A673 (cell line): ENCODE data around the gene TMEM258. TPM values are rescaled to one million over a fixed set of nuclear protein-coding genes. Genes with fewer than 3 reads are reported as not detected.

Source experiments
- BruUV-seq: library from RNA; stranded (reverse); fragments of 400-500 nt; replicated peaks from 2 replicates; lab custom pipeline; 2021; lab: Mats Ljungman, UMichigan
- CTCF ChIA-PET: fragments of 300-600 bp; sonication (Branson Sonifier 250); formaldehyde crosslinking; loops from one replicate; lab custom pipeline; 2022; ENCODE audit warnings: antibody characterized with exemption; lab: Charles Lee
- POLR2A ChIA-PET: fragments of 300-600 bp; sonication (Branson Sonifier 250); formaldehyde crosslinking; loops from one replicate; lab custom pipeline; 2022; ENCODE audit warnings: antibody characterized with exemption; ENCODE audit not compliant: low non-redundant PET; lab: Charles Lee
- DNase-seq: peaks from one replicate; pipeline ENCODE4 v3.0.0-alpha.2; 2015; ENCODE audit warnings: low spot score
- H3K27ac ChIP-seq: fragments of 200-600 bp; sonication (generic); 2 replicates; pipeline ENCODE4 v1.5.1; 2016; ENCODE audit warnings: mixed run types, low read depth, mild to moderate bottlenecking, mixed read lengths, antibody characterized with exemption, low read length; ENCODE audit not compliant: poor library complexity, severe bottlenecking
- H3K27me3 ChIP-seq: fragments of 200-600 bp; sonication (generic); replicated peaks from 2 replicates; pipeline ENCODE4 v1.6.1; 2017; ENCODE audit warnings: mixed run types, low read depth, mild to moderate bottlenecking, mixed read lengths, antibody characterized with exemption, low read length; ENCODE audit not compliant: insufficient read depth, poor library complexity
- H3K36me3 ChIP-seq: fragments of 200-600 bp; sonication (generic); 2 replicates; pipeline ENCODE4 v1.6.1; 2016; ENCODE audit warnings: mixed run types, mild to moderate bottlenecking, mixed read lengths, antibody characterized with exemption, low read length; ENCODE audit not compliant: insufficient read depth, poor library complexity, severe bottlenecking
- H3K4me1 ChIP-seq: fragments of 200-600 bp; sonication (generic); 2 replicates; pipeline ENCODE4 v1.6.1; 2017; ENCODE audit warnings: mixed run types, mild to moderate bottlenecking, mixed read lengths, antibody characterized with exemption, low read length; ENCODE audit not compliant: insufficient read depth, poor library complexity, severe bottlenecking
- H3K4me3 ChIP-seq: fragments of 200-600 bp; sonication (generic); 2 replicates; pipeline ENCODE4 v1.5.1; 2016; ENCODE audit warnings: low read depth, mixed run types, mild to moderate bottlenecking, mixed read lengths, low read length; ENCODE audit not compliant: poor library complexity, severe bottlenecking
- H3K9me3 ChIP-seq: fragments of 200-600 bp; sonication (generic); 2 replicates; pipeline ENCODE4 v1.6.1; 2016; ENCODE audit warnings: mixed run types, low read depth, mild to moderate bottlenecking, mixed read lengths, antibody characterized with exemption, low read length; ENCODE audit not compliant: poor library complexity, severe bottlenecking
- EZH2 ChIP-seq: fragments of 200-600 bp; sonication (generic); IDR thresholded peaks from 2 replicates; pipeline ENCODE4 v1.6.1; 2017; ENCODE audit warnings: borderline replicate concordance, low read depth, mild to moderate bottlenecking, mixed read lengths, antibody characterized with exemption, low read length; ENCODE audit not compliant: poor library complexity, severe bottlenecking
- intact Hi-C: fragments of 100-400 bp; cut with micrococcal nuclease; formaldehyde crosslinking; loops from one replicate; pipeline ENCODE4 v1.10.0; 2022; ENCODE audit not compliant: unreplicated experiment
- total RNA-seq: library from RNA; stranded (reverse); gene quantifications from 2 replicates; pipeline ENCODE4 v1.2.3, GENCODE V29; 2021
- TF ChIP-seq, protein P1 (sequence below): fragments of 300-800, 200-600 bp; sonication (generic); conservative IDR thresholded peaks from 2 replicates; pipeline ENCODE4 v1.5.1; 2017; ENCODE audit warnings: low read depth, mild to moderate bottlenecking, antibody characterized with exemption, low read length, moderate library complexity, mixed read lengths

The TMEM258 gene
- total RNA-seq, 1 experiment from 2014 or later, result 138 TPM

DNA sequence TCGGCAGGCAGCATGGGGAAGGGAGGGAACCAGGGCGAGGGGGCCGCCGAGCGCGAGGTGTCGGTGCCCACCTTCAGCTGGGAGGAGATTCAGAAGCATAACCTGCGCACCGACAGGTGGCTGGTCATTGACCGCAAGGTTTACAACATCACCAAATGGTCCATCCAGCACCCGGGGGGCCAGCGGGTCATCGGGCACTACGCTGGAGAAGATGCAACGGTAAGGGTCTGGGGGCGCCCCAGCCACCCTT is 35.9 kb upstream of the TMEM258 start:
- BruUV-seq, result no TSS peak
- TF ChIP-seq, protein P1, sequence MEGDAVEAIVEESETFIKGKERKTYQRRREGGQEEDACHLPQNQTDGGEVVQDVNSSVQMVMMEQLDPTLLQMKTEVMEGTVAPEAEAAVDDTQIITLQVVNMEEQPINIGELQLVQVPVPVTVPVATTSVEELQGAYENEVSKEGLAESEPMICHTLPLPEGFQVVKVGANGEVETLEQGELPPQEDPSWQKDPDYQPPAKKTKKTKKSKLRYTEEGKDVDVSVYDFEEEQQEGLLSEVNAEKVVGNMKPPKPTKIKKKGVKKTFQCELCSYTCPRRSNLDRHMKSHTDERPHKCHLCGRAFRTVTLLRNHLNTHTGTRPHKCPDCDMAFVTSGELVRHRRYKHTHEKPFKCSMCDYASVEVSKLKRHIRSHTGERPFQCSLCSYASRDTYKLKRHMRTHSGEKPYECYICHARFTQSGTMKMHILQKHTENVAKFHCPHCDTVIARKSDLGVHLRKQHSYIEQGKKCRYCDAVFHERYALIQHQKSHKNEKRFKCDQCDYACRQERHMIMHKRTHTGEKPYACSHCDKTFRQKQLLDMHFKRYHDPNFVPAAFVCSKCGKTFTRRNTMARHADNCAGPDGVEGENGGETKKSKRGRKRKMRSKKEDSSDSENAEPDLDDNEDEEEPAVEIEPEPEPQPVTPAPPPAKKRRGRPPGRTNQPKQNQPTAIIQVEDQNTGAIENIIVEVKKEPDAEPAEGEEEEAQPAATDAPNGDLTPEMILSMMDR, result no peak
- no peak for TF ChIP-seq EZH2
- H3K36me3 ChIP-seq, result peaks cover 44% of the 10 kb centered on the region
- no peaks in the 10 kb centered on the region for H3K27me3 ChIP-seq
- H3K27ac ChIP-seq, result peak overlapping the region; percentile 97
- intact Hi-C loops, result no loop called here
- no peaks in the 10 kb centered on the region for H3K9me3 ChIP-seq
- CTCF ChIA-PET, result interaction anchor here (0.8 kb wide), 1 partner anchor 31 kb away, joined by 3 read pairs; no protein-coding TSS in a partner anchor
- H3K4me1 ChIP-seq, result peaks cover 41% of the 10 kb centered on the region
- H3K4me3 ChIP-seq, result peak overlapping the region; percentile 96
- DNase-seq, result no peak
- POLR2A ChIA-PET, result no interaction called here

DNA sequence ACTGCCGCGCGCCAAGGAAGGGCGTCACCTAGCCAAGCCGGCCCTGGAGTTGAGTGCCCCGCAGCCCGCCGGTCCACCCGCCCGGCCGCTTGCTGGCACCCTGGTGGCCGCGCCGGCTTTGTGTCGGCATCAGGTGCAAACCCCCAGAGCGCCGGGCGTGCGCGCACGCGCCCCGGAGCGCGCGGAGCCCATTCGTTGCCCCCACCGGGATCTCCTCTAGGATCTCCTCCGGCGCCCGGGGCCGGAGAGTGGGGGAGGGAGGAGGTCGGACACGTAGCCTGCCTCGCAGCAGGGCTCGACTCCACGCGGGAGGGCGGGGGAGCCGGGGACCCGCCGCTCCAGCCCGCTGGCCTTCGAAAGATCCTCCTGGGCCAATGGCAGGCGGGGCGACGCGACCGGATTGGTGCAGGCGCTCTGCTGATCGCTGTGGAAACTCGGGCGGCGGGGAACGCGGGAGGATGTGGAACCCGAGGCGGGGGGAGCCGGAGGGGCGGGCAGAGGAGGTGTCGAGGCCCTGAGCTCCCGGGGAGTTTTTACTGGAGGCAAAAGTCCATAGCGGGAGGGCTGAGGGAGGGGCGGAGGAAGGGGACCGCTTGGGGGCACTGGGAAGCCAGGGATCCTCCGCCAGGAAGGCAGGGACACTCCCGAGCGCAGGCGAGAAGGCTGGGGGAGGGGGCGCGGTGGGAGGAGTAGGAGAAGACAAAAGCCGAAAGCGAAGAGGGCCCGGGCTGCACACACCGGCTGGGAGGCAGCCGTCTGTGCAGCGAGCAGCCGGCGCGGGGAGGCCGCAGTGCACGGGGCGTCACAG is 35.4 kb upstream of the TMEM258 start, which contains the start of gene FADS2:
FADS2 (plus strand) TSS at position 730 of the 808 bp plus-strand sequence. CDS start 91 bp downstream, outside the sequence.
- ChIA-PET CTCF (interaction anchor here (0.8 kb wide), 1 partner anchor 31 kb away, joined by 3 read pairs; no protein-coding TSS in a partner anchor), POLR2A (interaction anchor here (0.6 kb wide), 3 partner anchors 11 to 121 kb away, joined by 3 to 4 read pairs (median 3); partner anchors contain the start of gene FADS1)
- no peak for TF ChIP-seq EZH2
- TF ChIP-seq, protein P1, result peak; percentile 38; the same call in 1 of the 2 replicates
- peaks cover 38% of the 10 kb centered on the region for H3K36me3 ChIP-seq
- H3K27ac ChIP-seq, result peak within 1 kb of the TSS; percentile 97
- peaks cover 35% of the 10 kb centered on the region for H3K4me1 ChIP-seq
- H3K9me3 ChIP-seq, result no peaks in the 10 kb centered on the region
- intact Hi-C loops, result loop anchor here (2.0 kb wide), 1 partner anchor 901 kb away; the partner anchor contains the start of gene TTC9C
- BruUV-seq, result no TSS peak
- no peaks in the 10 kb centered on the region for H3K27me3 ChIP-seq
- DNase-seq, result peak; percentile 99
- H3K4me3 ChIP-seq, result peak within 1 kb of the TSS; percentile 96

DNA sequence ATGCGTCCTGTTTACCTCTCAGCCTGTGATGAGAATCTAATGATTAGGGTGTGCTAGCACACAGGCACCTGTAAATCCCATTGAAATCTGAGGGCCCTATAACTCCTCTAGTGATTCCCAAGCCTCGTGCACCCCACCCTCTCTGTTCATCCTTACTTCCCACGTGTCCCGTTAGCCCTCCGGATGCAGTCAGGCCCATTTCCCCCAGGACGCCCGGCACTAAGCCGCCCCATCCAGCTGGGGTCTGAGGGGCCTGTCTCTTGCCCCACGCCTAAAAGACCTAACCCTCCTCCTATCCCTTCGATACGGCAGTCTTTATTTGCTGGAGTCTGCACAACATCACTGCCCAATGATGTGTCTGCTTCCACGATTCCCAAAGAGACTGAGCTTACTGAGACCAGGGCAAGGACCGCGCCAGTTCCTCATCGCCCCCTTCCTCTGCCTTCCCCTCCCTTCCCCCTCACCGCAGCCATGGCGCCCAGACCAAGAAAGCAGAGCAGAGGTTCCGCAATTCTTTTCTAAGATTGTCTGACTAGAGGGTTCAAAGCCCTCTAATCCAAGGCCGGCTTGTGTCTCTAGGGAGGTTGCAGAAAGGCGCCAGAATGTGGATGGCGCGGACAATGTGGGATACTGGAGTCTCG is 34.7 kb upstream of the TMEM258 start:
- BruUV-seq, result TSS peak; percentile 74
- TF ChIP-seq EZH2, result no peak
- TF ChIP-seq, protein P1, result no peak
- H3K9me3 ChIP-seq, result no peaks in the 10 kb centered on the region
- peaks cover 28% of the 10 kb centered on the region for H3K4me1 ChIP-seq
- H3K27me3 ChIP-seq, result no peaks in the 10 kb centered on the region
- intact Hi-C loops, result loop anchor here (2.0 kb wide), 1 partner anchor 902 kb away; the partner anchor contains the start of gene TTC9C
- no peak for DNase-seq
- CTCF ChIA-PET, result no interaction called here
- POLR2A ChIA-PET, result no interaction called here
- peak overlapping the region; percentile 96 for H3K4me3 ChIP-seq
- peak overlapping the region; percentile 97 for H3K27ac ChIP-seq
- peaks cover 31% of the 10 kb centered on the region for H3K36me3 ChIP-seq
